Neuron (in vitro differentiated cells): ENCODE results near the gene CD99L2.

ENCODE experiments used
- H2AFZ ChIP-seq: one replicate; pipeline ENCODE4 v1.6.1; 2013; ENCODE audit warnings: low read depth, mild to moderate bottlenecking, inconsistent platforms, low read length, moderate library complexity
- H3K27me3 ChIP-seq: one replicate; pipeline ENCODE4 v1.6.1; 2013; ENCODE audit warnings: low read length; ENCODE audit not compliant: insufficient read depth
- H3K36me3 ChIP-seq: one replicate; pipeline ENCODE4 v1.6.1; 2013; ENCODE audit warnings: low read length; ENCODE audit not compliant: insufficient read depth
- H3K4me1 ChIP-seq: one replicate; pipeline ENCODE4 v1.6.1; 2013; ENCODE audit warnings: low read length; ENCODE audit not compliant: insufficient read depth
- H3K4me3 ChIP-seq: 2 replicates; pipeline ENCODE4 v1.5.1; 2013; ENCODE audit warnings: mild to moderate bottlenecking, low read length, moderate library complexity
- H3K9me3 ChIP-seq: one replicate; pipeline ENCODE4 v1.6.1; 2013; ENCODE audit warnings: low read length

The CD99L2 gene

DNA sequence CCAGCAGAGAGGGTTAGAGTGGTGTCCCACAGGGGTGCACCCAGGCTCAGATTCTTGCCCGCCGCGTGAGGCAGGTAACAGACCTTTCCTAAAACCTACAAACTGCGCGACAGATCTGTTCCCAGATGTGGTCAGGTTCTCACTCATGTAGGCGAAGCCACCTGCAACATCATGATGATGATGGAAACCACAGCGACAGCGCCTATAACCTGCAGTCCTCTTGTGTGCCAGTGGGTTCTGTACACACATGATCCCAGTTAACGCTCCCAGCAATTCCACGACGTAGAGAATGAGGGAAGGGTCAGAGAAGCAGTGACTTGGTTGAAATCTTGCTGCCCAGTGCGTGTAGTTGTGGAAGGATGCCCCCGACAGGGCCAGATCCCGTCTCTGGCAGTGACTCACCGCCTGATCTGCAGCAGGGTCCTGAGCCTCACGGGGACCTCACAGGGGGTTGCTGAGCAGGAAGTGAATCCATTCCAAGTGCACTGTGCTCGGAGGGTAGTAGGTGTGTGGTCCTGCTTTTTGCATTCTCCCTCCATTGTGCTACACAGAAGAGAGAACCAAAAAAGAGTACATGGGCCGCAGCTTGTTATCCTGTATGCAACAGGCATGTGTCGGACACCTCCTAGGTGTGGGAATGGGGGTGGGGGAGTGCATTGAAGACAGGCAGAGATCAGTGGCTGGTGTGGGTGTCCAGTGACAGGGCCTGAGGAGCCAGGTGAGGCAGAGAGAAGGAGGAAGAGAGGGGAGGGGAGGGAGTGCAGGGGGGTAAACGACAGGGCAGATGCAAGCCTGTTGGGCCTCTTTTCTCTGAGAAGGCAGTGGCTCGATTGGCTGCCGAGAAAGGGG lies 138.7 kb downstream of the CD99L2 start:
- Histone ChIP-seq H3K9me3 (no peaks in the 10 kb centered on the region), H3K4me3 (no peak overlapping the region), H3K4me1 (no peaks in the 10 kb centered on the region), H3K36me3 (no peaks in the 10 kb centered on the region), H3K27me3 (peaks cover 3% of the 10 kb centered on the region), H2AFZ (no peak overlapping the region)

- H3K27me3 ChIP-seq, result no peaks in the 10 kb centered on the region
- H3K36me3 ChIP-seq, result peaks cover 6% of the 10 kb centered on the region
- no peaks in the 10 kb centered on the region for H3K9me3 ChIP-seq
- H3K4me1 ChIP-seq, result no peaks in the 10 kb centered on the region
- H2AFZ ChIP-seq, result no peak overlapping the region
- H3K4me3 ChIP-seq, result no peak overlapping the region
Observed at GRCh38 chrX:150757371-150757770, 141.1 kb downstream of the CD99L2 start.

- no peaks in the 10 kb centered on the region for H3K27me3 ChIP-seq
Observed at GRCh38 chrX:150753968-150754367, 144.5 kb downstream of the CD99L2 start.

GRCh38 chrX:150753357-150753756 lies 145.1 kb downstream of the CD99L2 start:
- peaks cover 6% of the 10 kb centered on the region for H3K36me3 ChIP-seq
- no peak overlapping the region for H3K4me3 ChIP-seq
- no peaks in the 10 kb centered on the region for H3K9me3 ChIP-seq
- H3K4me1 ChIP-seq, result no peaks in the 10 kb centered on the region
- no peaks in the 10 kb centered on the region for H3K27me3 ChIP-seq
- no peak overlapping the region for H2AFZ ChIP-seq

More at GRCh38 chrX:150753968-150754367, 144.5 kb downstream of the CD99L2 start:
- no peaks in the 10 kb centered on the region for H3K9me3 ChIP-seq
- H2AFZ ChIP-seq, result no peak overlapping the region
- no peaks in the 10 kb centered on the region for H3K4me1 ChIP-seq
- H3K36me3 ChIP-seq, result peaks cover 6% of the 10 kb centered on the region
- H3K4me3 ChIP-seq, result no peak overlapping the region

DNA sequence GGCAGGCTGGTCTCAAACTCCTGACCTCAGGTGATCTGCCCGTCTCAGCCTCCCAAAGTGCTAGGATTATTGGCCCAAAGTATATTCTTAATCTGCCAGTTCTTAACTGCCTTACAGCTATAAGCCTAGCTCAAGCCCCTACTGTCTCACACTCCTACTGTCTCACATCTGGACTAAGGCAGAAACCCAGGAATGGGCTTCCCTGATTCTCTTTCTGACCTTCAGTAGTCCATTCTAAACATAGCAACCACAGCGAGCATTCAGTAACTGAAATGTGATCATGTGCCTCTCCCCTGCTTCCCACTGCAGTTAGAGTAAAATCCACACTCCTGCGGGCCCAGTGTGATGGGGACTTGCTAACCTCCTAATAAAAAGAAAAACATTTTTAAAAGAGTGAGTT lies 146.3 kb downstream of the CD99L2 start:
- Histone ChIP-seq H3K27me3 (no peaks in the 10 kb centered on the region), H3K9me3 (no peaks in the 10 kb centered on the region), H3K4me3 (no peak overlapping the region), H2AFZ (no peak overlapping the region), H3K4me1 (no peaks in the 10 kb centered on the region), H3K36me3 (peaks cover 6% of the 10 kb centered on the region)

DNA sequence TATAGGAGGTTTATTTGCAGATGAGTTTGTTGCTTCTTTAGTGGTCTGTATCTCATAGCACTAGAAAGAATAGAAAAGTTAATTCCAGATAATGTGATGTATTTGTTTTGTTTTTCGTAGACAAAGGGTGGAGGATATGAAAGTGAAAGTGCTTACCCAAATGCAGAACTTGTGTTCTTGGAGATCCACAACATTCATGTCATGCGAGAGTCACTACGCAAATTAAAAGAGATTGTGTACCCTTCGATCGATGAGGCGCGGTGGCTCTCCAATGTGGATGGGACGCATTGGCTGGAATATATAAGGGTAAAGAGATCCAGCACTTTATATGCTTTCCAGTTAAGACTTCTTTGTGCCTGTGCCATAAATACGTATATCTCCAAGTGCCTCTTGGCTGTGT lies 162.0 kb downstream of the CD99L2 start:
- Histone ChIP-seq H3K4me1 (no peaks in the 10 kb centered on the region), H3K27me3 (peaks cover 2% of the 10 kb centered on the region), H3K36me3 (peaks cover 28% of the 10 kb centered on the region), H2AFZ (no peak overlapping the region), H3K4me3 (no peak overlapping the region), H3K9me3 (no peaks in the 10 kb centered on the region)

- no peaks in the 10 kb centered on the region for H3K9me3 ChIP-seq
- H3K27me3 ChIP-seq, result peaks cover 2% of the 10 kb centered on the region
- H2AFZ ChIP-seq, result no peak overlapping the region
- no peak overlapping the region for H3K4me3 ChIP-seq
- peaks cover 33% of the 10 kb centered on the region for H3K36me3 ChIP-seq
- no peaks in the 10 kb centered on the region for H3K4me1 ChIP-seq
Observed at GRCh38 chrX:150731795-150732194, 166.7 kb downstream of the CD99L2 start.

- Histone ChIP-seq H3K4me3 (no peak overlapping the region), H3K4me1 (no peaks in the 10 kb centered on the region), H3K9me3 (no peaks in the 10 kb centered on the region), H2AFZ (no peak overlapping the region), H3K27me3 (peaks cover 2% of the 10 kb centered on the region), H3K36me3 (peaks cover 33% of the 10 kb centered on the region)
Observed at GRCh38 chrX:150730719-150731118, 167.7 kb downstream of the CD99L2 start.

DNA sequence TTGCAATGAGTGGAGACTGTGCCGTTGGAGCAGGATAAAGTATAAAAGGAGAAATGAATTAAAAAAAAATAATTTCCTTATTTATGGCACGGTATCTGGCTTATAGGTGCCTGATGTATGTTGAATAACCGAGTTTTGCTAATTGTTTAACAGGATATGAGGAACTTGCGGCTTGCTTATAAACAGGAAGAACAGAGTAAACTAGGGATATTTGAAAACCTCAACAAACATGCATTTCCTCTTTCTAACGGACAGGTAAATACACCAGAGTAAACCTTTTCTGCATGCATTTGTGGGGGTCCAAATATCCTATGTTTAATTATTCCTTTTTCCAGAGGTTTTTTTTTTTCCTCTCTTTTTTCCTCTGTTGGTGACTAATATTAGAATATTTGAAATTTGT lies 168.5 kb downstream of the CD99L2 start:
- no peak overlapping the region for H2AFZ ChIP-seq
- peaks cover 27% of the 10 kb centered on the region for H3K36me3 ChIP-seq
- H3K9me3 ChIP-seq, result no peaks in the 10 kb centered on the region
- H3K27me3 ChIP-seq, result peaks cover 2% of the 10 kb centered on the region
- H3K4me1 ChIP-seq, result no peaks in the 10 kb centered on the region
- no peak overlapping the region for H3K4me3 ChIP-seq

DNA sequence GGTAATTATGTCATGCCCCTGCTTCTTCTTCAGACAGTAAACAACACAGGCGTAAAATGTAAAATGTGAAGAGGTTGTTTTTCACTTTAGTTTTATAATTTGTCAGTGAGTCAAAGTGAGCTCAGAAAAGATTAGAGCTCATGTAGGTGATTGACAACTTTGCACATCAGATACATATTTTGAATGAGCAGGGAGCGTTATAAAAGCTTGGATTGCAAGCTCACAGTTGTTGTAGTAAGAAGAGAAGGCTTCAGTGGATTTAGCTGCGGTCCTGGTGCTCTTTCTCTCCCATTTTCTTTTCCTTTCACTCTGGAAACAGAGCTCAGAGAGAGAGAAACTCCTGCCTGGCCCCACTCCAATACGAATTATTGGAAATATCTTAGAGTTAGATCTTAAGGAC lies 178.8 kb downstream of the CD99L2 start:
- no peaks in the 10 kb centered on the region for H3K9me3 ChIP-seq
- no peak overlapping the region for H2AFZ ChIP-seq
- no peaks in the 10 kb centered on the region for H3K36me3 ChIP-seq
- H3K4me3 ChIP-seq, result no peak overlapping the region
- H3K27me3 ChIP-seq, result no peaks in the 10 kb centered on the region
- no peaks in the 10 kb centered on the region for H3K4me1 ChIP-seq
